ENCODE data around the gene NOL3. TPM values are rescaled to one million over a fixed set of nuclear protein-coding genes. Genes with fewer than 3 reads are reported as not detected.

The NOL3 gene
- total RNA-seq, 1 experiment from 2014 or later: 5.6 TPM

GRCh38 chr16:67164599-67165061 is 5.7 kb upstream of the NOL3 start, which contains the start of gene HSF4:
HSF4 (plus strand) TSS chr16:67164745; CDS start chr16:67164812, 67 bp downstream.
- H3K9ac ChIP-seq (ENCODE audit: extremely low read depth, insufficient read length, low read length): no peak within 1 kb of the TSS
- no peak within 1 kb of the TSS for H3K14ac ChIP-seq (ENCODE audit: insufficient read depth, low read length)
- H3K36me3 Mint-ChIP-seq (ENCODE audit: insufficient read depth in 1 of 3, low read depth in 3 of 3): no peaks in the 10 kb centered on the region; a peak in 1 of 7 replicates
- no peak within 1 kb of the TSS for H2BK120ac ChIP-seq (ENCODE audit: low read depth, low read length, poor library complexity, severe bottlenecking)
- peaks cover 3 to 6% of the 10 kb centered on the region in 2 experiments; a peak in 3 of 5 replicates for H3K9me3 Mint-ChIP-seq
- H2BK15ac ChIP-seq (ENCODE audit: low read depth, low read length): no peak within 1 kb of the TSS
- no peaks in the 10 kb centered on the region for H3K4me1 ChIP-seq (ENCODE audit: insufficient read depth, low read length)
- H3K23ac ChIP-seq (ENCODE audit: insufficient read length, low read depth, low read length): no peak within 1 kb of the TSS
- H3K9me3 ChIP-seq (ENCODE audit: control insufficient read depth, low read depth, low read length): no peaks in the 10 kb centered on the region
- no peak within 1 kb of the TSS for H3K27ac ChIP-seq (ENCODE audit: insufficient read length, low read depth, low read length)
- peaks cover 93% of the 10 kb centered on the region for H3K27me3 ChIP-seq (ENCODE audit: insufficient read depth, low read length)
- no peak within 1 kb of the TSS for H2AFZ ChIP-seq (ENCODE audit: low read length)
- H3K4me2 ChIP-seq (ENCODE audit: insufficient read depth, insufficient read length, low read length): peak within 1 kb of the TSS; percentile 20
- H3K4ac ChIP-seq (ENCODE audit: low read depth, low read length): no peak within 1 kb of the TSS
- no peak within 1 kb of the TSS for H2BK12ac ChIP-seq (ENCODE audit: insufficient read length, low read depth, low read length)
- H3K27ac Mint-ChIP-seq: no peak within 1 kb of the TSS
- no CpG with 5 or more reads among the region's 41 CpGs for WGBS (ENCODE audit: extremely low coverage, insufficient read length, low lambda C conversion rate)
- H3K23me2 ChIP-seq (ENCODE audit: insufficient read length, low read depth, low read length, poor library complexity, severe bottlenecking): peaks cover 13% of the 10 kb centered on the region
- no peak within 1 kb of the TSS for H3T11ph ChIP-seq (ENCODE audit: low read length)
- no peak for TF ChIP-seq CTCF (conservative IDR thresholded peaks at IDR 0.05)
- peaks cover 99% of the 10 kb centered on the region for H3K27me3 Mint-ChIP-seq (ENCODE audit: low read depth)
- H3K4me3 Mint-ChIP-seq: peak within 1 kb of the TSS; percentile 30 to 74
- no peak within 1 kb of the TSS for H4K8ac ChIP-seq (replicated peaks; ENCODE audit: insufficient read length, low read depth, low read length)
- H3K56ac ChIP-seq (ENCODE audit: insufficient read length, low read depth, low read length): no peak within 1 kb of the TSS
- DNase-seq: no peak
- H3K79me1 ChIP-seq (ENCODE audit: insufficient read depth, low read depth, low read length, poor library complexity, severe bottlenecking): no peaks in the 10 kb centered on the region
- no peak within 1 kb of the TSS for H2AK5ac ChIP-seq (ENCODE audit: insufficient read length, low read length)
- H4K20me1 ChIP-seq (ENCODE audit: control insufficient read depth, insufficient read depth, insufficient read length): no peaks in the 10 kb centered on the region
- H2BK5ac ChIP-seq (ENCODE audit: insufficient read length, low read length): no peak within 1 kb of the TSS
- H3K4me1 Mint-ChIP-seq: peaks cover 15 to 50% of the 10 kb centered on the region in 2 experiments
- no peak within 1 kb of the TSS for H2BK20ac ChIP-seq (ENCODE audit: low read depth, low read length, poor library complexity, severe bottlenecking)
- H4K91ac ChIP-seq (ENCODE audit: insufficient read length, low read depth, low read length): no peak within 1 kb of the TSS
- no peak within 1 kb of the TSS for H3K18ac ChIP-seq (ENCODE audit: insufficient read length, low read depth, low read length)
- no peaks in the 10 kb centered on the region for H3K79me2 ChIP-seq (ENCODE audit: insufficient read depth, low read length)
- no peak within 1 kb of the TSS for H4K5ac ChIP-seq (ENCODE audit: insufficient read length, low read depth, low read length)
